HepG2 (cell line): ENCODE data around the gene TCTA. TPM values are rescaled to one million over a fixed set of nuclear protein-coding genes. Genes with fewer than 3 reads are reported as not detected.

Source experiments
- ARID2 ChIP-seq: sonication (generic); formaldehyde crosslinking; IDR thresholded peaks from 2 replicates; pipeline ENCODE4 v1.8.1; 2022; ENCODE audit warnings: mild to moderate bottlenecking, missing genetic modification reagents, borderline replicate concordance
- ATF6 ChIP-seq: sonication (generic); formaldehyde crosslinking; conservative IDR thresholded peaks from 2 replicates; pipeline ENCODE4 v1.4.0; 2020; ENCODE audit warnings: missing genetic modification reagents
- ISL2 ChIP-seq: sonication (generic); formaldehyde crosslinking; IDR thresholded peaks from 2 replicates; pipeline ENCODE4 v1.5.0; 2020; ENCODE audit warnings: missing genetic modification reagents
- MAFF ChIP-seq: IDR thresholded peaks from 2 replicates; pipeline ENCODE4 v1.6.1; 2011; ENCODE audit warnings: low read depth, low read length, improper control_type of control experiment
- MAX ChIP-seq: IDR thresholded peaks from 2 replicates; pipeline ENCODE4 v1.6.1; 2012; ENCODE audit warnings: inconsistent platforms
- PAF1 ChIP-seq: IDR thresholded peaks from 2 replicates; pipeline ENCODE4 v1.6.1; 2016; ENCODE audit warnings: missing genetic modification reagents, missing compliant biosample characterization
- REPIN1 ChIP-seq: sonication (generic); formaldehyde crosslinking; IDR thresholded peaks from 2 replicates; pipeline ENCODE4 v1.8.0; 2022; ENCODE audit warnings: missing genetic modification reagents, low read depth, mild to moderate bottlenecking, borderline replicate concordance
- SALL2 ChIP-seq: sonication (generic); formaldehyde crosslinking; IDR thresholded peaks from 2 replicates; pipeline ENCODE4 v1.8.1; 2023; ENCODE audit warnings: mild to moderate bottlenecking, missing genetic modification reagents, inconsistent platforms
- SRY ChIP-seq: sonication (generic); formaldehyde crosslinking; IDR thresholded peaks from 2 replicates; pipeline ENCODE4 v1.8.0; 2022; ENCODE audit warnings: mild to moderate bottlenecking, missing genetic modification reagents
- ZNF232 ChIP-seq: sonication (generic); formaldehyde crosslinking; IDR thresholded peaks from 2 replicates; pipeline ENCODE4 v1.4.0; 2020; ENCODE audit warnings: missing genetic modification reagents, borderline replicate concordance
- ZNF367 ChIP-seq: sonication (generic); formaldehyde crosslinking; IDR thresholded peaks from 2 replicates; pipeline ENCODE4 v1.4.0; 2020; ENCODE audit warnings: missing genetic modification reagents, borderline replicate concordance
- ZNF724P ChIP-seq: sonication (generic); formaldehyde crosslinking; IDR thresholded peaks from 2 replicates; pipeline ENCODE4 v1.8.0; 2022; ENCODE audit warnings: missing genetic modification reagents, borderline replicate concordance
- ZNF775 ChIP-seq: sonication (generic); formaldehyde crosslinking; IDR thresholded peaks from 2 replicates; pipeline ENCODE4 v1.4.0; 2020; ENCODE audit warnings: missing genetic modification reagents, mild to moderate bottlenecking, moderate library complexity, borderline replicate concordance
- polyA plus RNA-seq, 8 experiments: library from polyadenylated mRNA; depleted of rRNA in 3 of 8; stranded (reverse) in 7 of 8; unstranded in 1 of 8; fragments of >200 nt; fragmentation: Illumina TruSeq in 4 of 8; extraction: Trizol in 4 of 8; gene quantifications; 2 replicates each; pipeline versions ENCODE4 v1.2.1 to v1.2.3, GENCODE V29; 2011 to 2016; ENCODE audit warnings: low read depth in 4 of 8, missing spikeins in 1 of 8, mixed read lengths in 1 of 8; ENCODE audit not compliant: insufficient read depth in 1 of 8
- total RNA-seq, 5 experiments: library from RNA; depleted of rRNA; stranded (reverse); fragments of >200 nt; fragmentation: Illumina TruSeq; extraction: Trizol; gene quantifications; 2 replicates each; pipeline ENCODE4 v1.2.3, GENCODE V29; 2016; ENCODE audit warnings: low read depth in 1 of 5
- TF ChIP-seq, protein P1 (sequence below): sonication (generic); formaldehyde crosslinking; IDR thresholded peaks from 2 replicates; pipeline ENCODE4 v1.4.0; 2020; ENCODE audit warnings: missing genetic modification reagents
- TF ChIP-seq, protein P2 (sequence below): sonication (generic); formaldehyde crosslinking; IDR thresholded peaks from 2 replicates; pipeline ENCODE4 v1.5.0; 2020; ENCODE audit warnings: missing genetic modification reagents
- TF ChIP-seq, protein P3 (sequence below): sonication (generic); formaldehyde crosslinking; IDR thresholded peaks from 2 replicates; pipeline ENCODE4; 2020; ENCODE audit warnings: missing genetic modification reagents, mild to moderate bottlenecking, borderline replicate concordance

The TCTA gene
- total and polyA plus RNA-seq, 2 of the 13 experiments (the other 11 are each of a cell fraction or from before 2014, with no cell fraction given), result 8.3 to 13.2 TPM

DNA sequence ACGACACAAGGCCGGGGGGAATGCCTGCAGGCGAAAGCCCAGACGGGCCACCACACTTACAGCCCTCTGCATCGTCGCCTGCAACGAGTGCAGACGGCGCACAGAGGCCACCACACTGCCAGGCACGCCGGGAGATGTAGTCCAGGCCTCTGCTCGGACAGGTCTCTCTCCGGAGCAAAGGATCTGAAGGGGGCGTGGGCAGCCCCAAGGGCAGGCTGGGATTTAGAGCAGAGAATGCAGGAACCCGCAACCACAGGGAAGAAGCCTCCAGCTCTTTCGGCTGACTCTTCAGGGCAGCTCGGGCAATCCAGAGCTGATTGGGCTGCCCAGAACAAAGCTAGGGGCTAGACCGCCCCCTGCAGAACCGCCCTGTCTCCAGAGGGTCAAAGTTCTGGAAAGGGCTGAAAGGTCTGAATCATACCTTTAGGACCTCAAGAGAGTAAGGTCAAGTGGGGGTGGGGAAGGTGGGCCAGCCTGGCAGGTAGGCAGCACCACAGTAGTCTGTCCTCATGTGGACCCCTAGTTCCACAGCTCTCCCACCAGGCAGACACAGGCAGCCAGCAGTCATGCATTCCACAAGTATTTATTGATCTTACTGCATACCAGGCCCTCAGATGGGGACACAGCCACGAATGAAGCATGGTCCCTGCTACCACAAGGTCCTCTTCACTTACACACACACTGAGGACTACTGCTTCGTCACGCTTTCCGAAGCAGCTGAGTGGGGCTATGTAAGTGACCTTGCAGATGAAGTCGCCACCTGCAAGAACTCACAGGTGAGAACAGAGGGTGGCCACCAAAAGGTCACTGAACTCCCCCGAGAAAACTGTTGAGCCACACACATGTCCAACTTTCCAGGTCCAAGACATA, 10.4 kb downstream of the TCTA start, which contains the start of gene AMT (continued):
- TF ChIP-seq, protein P1, sequence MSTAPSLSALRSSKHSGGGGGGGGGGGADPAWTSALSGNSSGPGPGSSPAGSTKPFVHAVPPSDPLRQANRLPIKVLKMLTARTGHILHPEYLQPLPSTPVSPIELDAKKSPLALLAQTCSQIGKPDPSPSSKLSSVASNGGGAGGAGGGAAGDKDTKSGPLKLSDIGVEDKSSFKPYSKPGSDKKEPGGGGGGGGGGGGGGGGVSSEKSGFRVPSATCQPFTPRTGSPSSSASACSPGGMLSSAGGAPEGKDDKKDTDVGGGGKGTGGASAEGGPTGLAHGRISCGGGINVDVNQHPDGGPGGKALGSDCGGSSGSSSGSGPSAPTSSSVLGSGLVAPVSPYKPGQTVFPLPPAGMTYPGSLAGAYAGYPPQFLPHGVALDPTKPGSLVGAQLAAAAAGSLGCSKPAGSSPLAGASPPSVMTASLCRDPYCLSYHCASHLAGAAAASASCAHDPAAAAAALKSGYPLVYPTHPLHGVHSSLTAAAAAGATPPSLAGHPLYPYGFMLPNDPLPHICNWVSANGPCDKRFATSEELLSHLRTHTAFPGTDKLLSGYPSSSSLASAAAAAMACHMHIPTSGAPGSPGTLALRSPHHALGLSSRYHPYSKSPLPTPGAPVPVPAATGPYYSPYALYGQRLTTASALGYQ (CRISPR knock-in tag), result no peak
- TF ChIP-seq ISL2 (CRISPR knock-in tag), result peak; percentile 48; the same call in 1 of the 2 replicates
- TF ChIP-seq ZNF724P (CRISPR knock-in tag), result 0 out of 2 replicates have a peak, but pooled peaks have one; percentile 40
- no peak for TF ChIP-seq ZNF367 (CRISPR knock-in tag)
- no peak for TF ChIP-seq ATF6 (CRISPR knock-in tag)
- TF ChIP-seq, protein P2, sequence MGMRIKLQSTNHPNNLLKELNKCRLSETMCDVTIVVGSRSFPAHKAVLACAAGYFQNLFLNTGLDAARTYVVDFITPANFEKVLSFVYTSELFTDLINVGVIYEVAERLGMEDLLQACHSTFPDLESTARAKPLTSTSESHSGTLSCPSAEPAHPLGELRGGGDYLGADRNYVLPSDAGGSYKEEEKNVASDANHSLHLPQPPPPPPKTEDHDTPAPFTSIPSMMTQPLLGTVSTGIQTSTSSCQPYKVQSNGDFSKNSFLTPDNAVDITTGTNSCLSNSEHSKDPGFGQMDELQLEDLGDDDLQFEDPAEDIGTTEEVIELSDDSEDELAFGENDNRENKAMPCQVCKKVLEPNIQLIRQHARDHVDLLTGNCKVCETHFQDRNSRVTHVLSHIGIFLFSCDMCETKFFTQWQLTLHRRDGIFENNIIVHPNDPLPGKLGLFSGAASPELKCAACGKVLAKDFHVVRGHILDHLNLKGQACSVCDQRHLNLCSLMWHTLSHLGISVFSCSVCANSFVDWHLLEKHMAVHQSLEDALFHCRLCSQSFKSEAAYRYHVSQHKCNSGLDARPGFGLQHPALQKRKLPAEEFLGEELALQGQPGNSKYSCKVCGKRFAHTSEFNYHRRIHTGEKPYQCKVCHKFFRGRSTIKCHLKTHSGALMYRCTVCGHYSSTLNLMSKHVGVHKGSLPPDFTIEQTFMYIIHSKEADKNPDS (CRISPR knock-in tag), result peak; percentile 70; the same call in 1 of the 2 replicates
- TF ChIP-seq SRY (CRISPR knock-in tag), result peak; percentile 82; the same call in 1 of the 2 replicates
- TF ChIP-seq ARID2 (CRISPR knock-in tag), result no peak
- TF ChIP-seq, protein P3, sequence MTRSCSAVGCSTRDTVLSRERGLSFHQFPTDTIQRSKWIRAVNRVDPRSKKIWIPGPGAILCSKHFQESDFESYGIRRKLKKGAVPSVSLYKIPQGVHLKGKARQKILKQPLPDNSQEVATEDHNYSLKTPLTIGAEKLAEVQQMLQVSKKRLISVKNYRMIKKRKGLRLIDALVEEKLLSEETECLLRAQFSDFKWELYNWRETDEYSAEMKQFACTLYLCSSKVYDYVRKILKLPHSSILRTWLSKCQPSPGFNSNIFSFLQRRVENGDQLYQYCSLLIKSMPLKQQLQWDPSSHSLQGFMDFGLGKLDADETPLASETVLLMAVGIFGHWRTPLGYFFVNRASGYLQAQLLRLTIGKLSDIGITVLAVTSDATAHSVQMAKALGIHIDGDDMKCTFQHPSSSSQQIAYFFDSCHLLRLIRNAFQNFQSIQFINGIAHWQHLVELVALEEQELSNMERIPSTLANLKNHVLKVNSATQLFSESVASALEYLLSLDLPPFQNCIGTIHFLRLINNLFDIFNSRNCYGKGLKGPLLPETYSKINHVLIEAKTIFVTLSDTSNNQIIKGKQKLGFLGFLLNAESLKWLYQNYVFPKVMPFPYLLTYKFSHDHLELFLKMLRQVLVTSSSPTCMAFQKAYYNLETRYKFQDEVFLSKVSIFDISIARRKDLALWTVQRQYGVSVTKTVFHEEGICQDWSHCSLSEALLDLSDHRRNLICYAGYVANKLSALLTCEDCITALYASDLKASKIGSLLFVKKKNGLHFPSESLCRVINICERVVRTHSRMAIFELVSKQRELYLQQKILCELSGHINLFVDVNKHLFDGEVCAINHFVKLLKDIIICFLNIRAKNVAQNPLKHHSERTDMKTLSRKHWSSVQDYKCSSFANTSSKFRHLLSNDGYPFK, result no peak; the same call in 1 of the 2 replicates
- TF ChIP-seq ZNF232 (CRISPR knock-in tag), result peak; percentile 7; the same call in 1 of the 2 replicates
- TF ChIP-seq ZNF775 (CRISPR knock-in tag), result no peak
- TF ChIP-seq MAX, result peak; percentile 78
- TF ChIP-seq MAFF, result no peak
- TF ChIP-seq REPIN1 (CRISPR knock-in tag), result no peak
- peak; percentile 83; the same call in 1 of the 2 replicates for TF ChIP-seq SALL2
- TF ChIP-seq PAF1, result no peak
